ENCODE results near the gene PRTFDC1.
"Not testable (repeated sequence)": the region's sequence is repeated elsewhere in the genome, so short reads cannot be mapped to it uniquely, and the experiment has no call there.

PRTFDC1 gene

GRCh38 chr10:24982319-24983112 lies 30.1 kb upstream of the PRTFDC1 start:
- FAIRE-seq (no peak), DNase-seq (ENCODE audit: insufficient read length) (no peak)
- TF ChIP-seq POLR2AphosphoS5 (IDR thresholded peaks at IDR 0.05; ENCODE audit: low read depth, low read length) (no peak), POLR2A (IDR thresholded peaks at IDR 0.05; ENCODE audit: low read depth, low read length) (no peak), TAF1 (IDR thresholded peaks at IDR 0.05; ENCODE audit: borderline replicate concordance, low read depth, low read length) (no peak)

GRCh38 chr10:24981161-24981710 lies 28.8 kb upstream of the PRTFDC1 start:
- TF ChIP-seq POLR2AphosphoS5 (IDR thresholded peaks at IDR 0.05; ENCODE audit: low read depth, low read length), result no peak
- no peak for TF ChIP-seq POLR2A (IDR thresholded peaks at IDR 0.05; ENCODE audit: low read depth, low read length)
- no peak for TF ChIP-seq TAF1 (IDR thresholded peaks at IDR 0.05; ENCODE audit: borderline replicate concordance, low read depth, low read length)
- DNase-seq (ENCODE audit: insufficient read length) (no peak), FAIRE-seq (no peak)

GRCh38 chr10:24979685-24980084 lies 27.3 kb upstream of the PRTFDC1 start:
- DNase-seq (ENCODE audit: insufficient read length) (no peak), FAIRE-seq (no peak)
- no peak for TF ChIP-seq POLR2A (IDR thresholded peaks at IDR 0.05; ENCODE audit: low read depth, low read length)
- TF ChIP-seq POLR2AphosphoS5 (IDR thresholded peaks at IDR 0.05; ENCODE audit: low read depth, low read length), result no peak
- no peak for TF ChIP-seq TAF1 (IDR thresholded peaks at IDR 0.05; ENCODE audit: borderline replicate concordance, low read depth, low read length)

DNA sequence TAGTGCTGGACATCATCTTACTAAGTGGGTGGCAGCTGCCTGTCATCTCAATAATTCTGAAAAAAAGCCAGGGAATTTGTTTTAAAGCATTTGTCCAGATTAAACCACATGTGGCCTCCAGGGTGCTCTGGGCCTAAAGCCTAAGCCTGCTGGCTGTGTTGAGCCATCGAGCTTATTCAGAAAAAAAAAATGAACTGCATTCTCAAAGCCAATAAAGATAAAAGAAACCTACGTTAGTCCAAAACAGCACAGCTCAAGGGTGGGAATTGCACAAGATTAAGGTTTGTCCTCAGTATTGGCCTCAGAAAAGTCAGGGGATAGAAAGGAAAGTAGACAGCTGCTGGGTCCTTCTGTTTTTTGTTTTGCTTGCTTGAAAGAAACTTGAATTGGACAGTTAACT lies 22.6 kb upstream of the PRTFDC1 start:
- TF ChIP-seq POLR2A (IDR thresholded peaks at IDR 0.05; ENCODE audit: low read depth, low read length), result no peak
- no peak for TF ChIP-seq POLR2AphosphoS5 (IDR thresholded peaks at IDR 0.05; ENCODE audit: low read depth, low read length)
- no peak for TF ChIP-seq TAF1 (IDR thresholded peaks at IDR 0.05; ENCODE audit: borderline replicate concordance, low read depth, low read length)
- DNase-seq (ENCODE audit: insufficient read length) (no peak), FAIRE-seq (no peak)

DNA sequence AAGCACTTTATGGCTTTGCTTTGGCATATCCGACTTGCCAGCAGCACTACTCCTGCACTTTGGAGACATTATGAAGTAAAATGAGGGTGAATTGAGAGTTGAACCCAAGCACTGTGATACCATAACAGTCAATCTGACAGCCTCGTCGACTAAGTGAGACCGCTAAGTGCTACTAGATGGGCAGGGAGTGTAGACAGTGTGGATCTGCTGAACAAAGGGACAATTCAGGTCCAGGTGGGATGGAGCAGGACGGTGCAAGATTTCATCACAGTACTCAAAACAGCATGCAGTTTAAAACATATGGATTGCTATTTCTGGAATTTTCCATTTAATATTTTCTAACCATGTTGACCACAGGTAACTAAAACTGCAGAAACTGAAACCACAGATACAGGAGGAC lies 20.8 kb upstream of the PRTFDC1 start:
- DNase-seq (ENCODE audit: insufficient read length), result no peak
- TF ChIP-seq POLR2A (IDR thresholded peaks at IDR 0.05; ENCODE audit: low read depth, low read length) (no peak), TAF1 (IDR thresholded peaks at IDR 0.05; ENCODE audit: borderline replicate concordance, low read depth, low read length) (no peak), POLR2AphosphoS5 (IDR thresholded peaks at IDR 0.05; ENCODE audit: low read depth, low read length) (no peak)
- peak; percentile 17 for FAIRE-seq

DNA sequence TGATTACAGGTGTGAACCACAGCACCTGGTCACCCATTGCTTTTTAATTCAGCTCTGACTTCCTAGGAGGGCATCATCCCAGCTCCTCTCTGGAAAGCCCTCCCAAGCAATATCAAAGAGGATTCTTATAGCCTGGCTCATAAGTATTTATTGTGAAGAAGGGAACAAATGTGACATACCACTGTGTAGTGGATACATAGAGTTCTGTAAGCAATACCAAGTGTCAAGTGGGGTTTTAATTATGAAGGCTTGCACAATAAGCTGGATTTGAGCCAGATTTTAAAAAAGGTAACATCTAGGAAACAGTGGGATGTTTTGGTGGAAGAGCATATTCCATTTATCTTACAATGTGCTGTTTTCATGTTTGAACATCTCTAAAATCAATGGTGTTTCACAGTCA lies 19.0 kb upstream of the PRTFDC1 start:
- no peak for TF ChIP-seq POLR2A (IDR thresholded peaks at IDR 0.05; ENCODE audit: low read depth, low read length)
- no peak for TF ChIP-seq TAF1 (IDR thresholded peaks at IDR 0.05; ENCODE audit: borderline replicate concordance, low read depth, low read length)
- TF ChIP-seq POLR2AphosphoS5 (IDR thresholded peaks at IDR 0.05; ENCODE audit: low read depth, low read length), result no peak
- no peak for FAIRE-seq
- DNase-seq (ENCODE audit: insufficient read length), result no peak

DNA sequence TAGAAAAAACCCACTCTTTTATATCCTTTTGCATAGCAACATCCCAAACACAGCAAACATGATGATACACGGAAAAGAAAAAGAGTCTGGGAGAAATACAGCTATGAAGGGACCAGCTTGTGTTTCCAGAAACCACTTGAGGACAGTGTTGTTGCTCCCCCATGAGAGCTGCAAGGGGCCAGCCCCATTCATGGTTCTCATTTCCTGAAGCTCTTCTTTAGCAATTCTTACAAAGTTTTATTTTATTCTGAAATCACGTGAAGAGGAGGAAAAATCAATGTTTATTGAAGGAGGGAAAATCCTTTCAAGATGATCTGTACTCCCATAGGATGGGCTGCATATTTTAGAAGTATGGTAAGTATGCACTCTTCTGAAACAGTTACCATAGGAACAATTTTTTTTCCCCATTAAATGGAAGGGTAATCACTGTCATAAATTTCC lies 17.5 kb upstream of the PRTFDC1 start:
- TF ChIP-seq POLR2AphosphoS5 (IDR thresholded peaks at IDR 0.05; ENCODE audit: low read depth, low read length) (no peak), POLR2A (IDR thresholded peaks at IDR 0.05; ENCODE audit: low read depth, low read length) (no peak), TAF1 (IDR thresholded peaks at IDR 0.05; ENCODE audit: borderline replicate concordance, low read depth, low read length) (no peak)
- FAIRE-seq, result no peak
- no peak for DNase-seq (ENCODE audit: insufficient read length)

- not testable (repeated sequence) for FAIRE-seq; DNase-seq (ENCODE audit: insufficient read length)
These were observed 16.5 kb upstream of the PRTFDC1 start for GRCh38 chr10:24968951-24969350.

- DNase-seq (ENCODE audit: insufficient read length), result no peak
- TF ChIP-seq TAF1 (IDR thresholded peaks at IDR 0.05; ENCODE audit: borderline replicate concordance, low read depth, low read length) (no peak), POLR2A (IDR thresholded peaks at IDR 0.05; ENCODE audit: low read depth, low read length) (no peak)
- no peak for FAIRE-seq
These were observed 15.9 kb upstream of the PRTFDC1 start for GRCh38 chr10:24968349-24968748.

DNA sequence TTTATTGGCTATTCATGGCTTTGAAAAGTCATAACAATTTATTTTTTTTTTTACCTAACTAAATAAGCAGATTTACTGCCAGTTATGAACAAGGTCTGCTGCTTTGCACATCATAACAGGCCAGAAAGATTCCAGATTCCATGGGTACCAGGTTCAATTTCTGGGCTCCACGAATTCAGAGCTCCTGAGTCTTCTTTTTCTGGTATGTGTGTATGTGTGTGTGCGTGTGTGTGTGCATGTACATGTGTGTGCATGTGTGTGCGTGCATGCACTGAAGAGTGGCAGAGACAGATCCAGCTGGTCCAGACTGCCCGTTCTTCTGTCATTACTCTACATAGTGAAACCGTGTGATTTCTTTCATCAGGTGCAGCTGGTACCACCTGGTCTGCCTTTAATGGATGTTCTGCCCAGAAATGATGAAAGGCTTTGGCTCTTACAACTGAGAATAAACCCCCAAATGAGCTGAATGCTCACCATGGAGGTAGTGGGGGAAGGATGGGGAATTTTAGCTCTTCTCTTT lies 14.6 kb upstream of the PRTFDC1 start:
- no peak for DNase-seq (ENCODE audit: insufficient read length)
- no peak for TF ChIP-seq POLR2AphosphoS5 (IDR thresholded peaks at IDR 0.05; ENCODE audit: low read depth, low read length)
- TF ChIP-seq TAF1 (IDR thresholded peaks at IDR 0.05; ENCODE audit: borderline replicate concordance, low read depth, low read length), result no peak
- no peak for TF ChIP-seq POLR2A (IDR thresholded peaks at IDR 0.05; ENCODE audit: low read depth, low read length)
- no peak for FAIRE-seq

- no peak for DNase-seq (ENCODE audit: insufficient read length)
- TF ChIP-seq TAF1 (IDR thresholded peaks at IDR 0.05; ENCODE audit: borderline replicate concordance, low read depth, low read length), result no peak
- no peak for TF ChIP-seq POLR2AphosphoS5 (IDR thresholded peaks at IDR 0.05; ENCODE audit: low read depth, low read length)
- TF ChIP-seq POLR2A (IDR thresholded peaks at IDR 0.05; ENCODE audit: low read depth, low read length), result no peak
- FAIRE-seq, result no peak
These were observed 12.6 kb upstream of the PRTFDC1 start for GRCh38 chr10:24965051-24965450.

DNA sequence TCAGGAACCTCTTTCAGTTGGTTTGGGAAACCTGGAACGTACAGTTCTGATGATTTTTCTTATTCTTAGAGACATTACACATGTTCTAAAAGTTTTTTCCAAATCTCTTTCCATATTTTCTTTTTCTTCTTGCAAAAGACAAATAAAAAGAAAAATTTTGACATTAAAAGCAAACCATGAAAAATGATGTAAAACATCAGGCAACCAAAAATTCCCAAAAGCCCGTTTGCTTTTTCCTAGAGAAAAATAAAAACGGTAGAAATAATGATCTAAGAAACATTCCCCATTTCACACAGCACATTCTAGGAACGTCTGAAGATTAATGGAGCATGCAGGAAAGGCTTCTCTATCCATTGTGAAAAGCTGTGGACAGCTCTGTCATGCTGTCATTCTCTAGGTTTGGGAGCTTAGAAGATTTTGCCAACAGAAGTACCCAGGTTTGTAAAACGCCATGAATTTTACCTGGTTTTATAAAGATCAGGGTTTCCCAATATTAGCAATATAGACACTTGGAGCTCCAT lies 11.2 kb upstream of the PRTFDC1 start:
- no peak for DNase-seq (ENCODE audit: insufficient read length)
- FAIRE-seq, result no peak
- TF ChIP-seq TAF1 (IDR thresholded peaks at IDR 0.05; ENCODE audit: borderline replicate concordance, low read depth, low read length) (no peak), POLR2A (IDR thresholded peaks at IDR 0.05; ENCODE audit: low read depth, low read length) (no peak), POLR2AphosphoS5 (IDR thresholded peaks at IDR 0.05; ENCODE audit: low read depth, low read length) (no peak)

Data from GM12892 (cell line).